CD14-positive monocyte (primary cell): ENCODE measurements around the gene XRCC5. TPM values are rescaled to one million over a fixed set of nuclear protein-coding genes. Genes with fewer than 3 reads are reported as not detected.

Experiments
- DNase-seq, 3 donors: peaks; one replicate each; pipeline ENCODE4 v3.0.0-alpha.2; 2011 to 2022
- H2AFZ ChIP-seq: 2 replicates; pipeline ENCODE4 v1.6.0; 2012; ENCODE audit warnings: mild to moderate bottlenecking, low read depth, low read length, inconsistent platforms; ENCODE audit not compliant: insufficient read depth, poor library complexity, severe bottlenecking
- H3K27ac ChIP-seq, 2 donors: 1 replicate in 1 of 2; 2 replicates in 1 of 2; pipeline ENCODE4 v1.5.1; 2012 to 2013; ENCODE audit warnings: low read length in 2 of 2, control low read depth in 1 of 2, inconsistent platforms in 1 of 2, low read depth in 1 of 2, mild to moderate bottlenecking in 1 of 2
- H3K27me3 ChIP-seq, 2 donors: one replicate each; pipeline versions ENCODE4 v1.6.0 to v1.6.1; 2011 to 2013; ENCODE audit warnings: low read length in 2 of 2; ENCODE audit not compliant: control insufficient read depth in 2 of 2, insufficient read depth in 2 of 2
- H3K36me3 ChIP-seq, 2 donors: replicated peaks in 1 of 2; 1 replicate in 1 of 2; 2 replicates in 1 of 2; pipeline versions ENCODE4 v1.5.1 to v1.6.1; 2012 to 2013; ENCODE audit warnings: low read length in 2 of 2, control low read depth in 1 of 2, inconsistent platforms in 1 of 2, mild to moderate bottlenecking in 1 of 2; ENCODE audit not compliant: insufficient read depth in 2 of 2, control insufficient read depth in 1 of 2
- H3K4me1 ChIP-seq, 2 donors: 1 replicate in 1 of 2; 2 replicates in 1 of 2; pipeline versions ENCODE4 v1.5.1 to v1.6.1; 2012 to 2013; ENCODE audit warnings: low read length in 2 of 2, control low read depth in 1 of 2, inconsistent platforms in 1 of 2, mild to moderate bottlenecking in 1 of 2, moderate library complexity in 1 of 2; ENCODE audit not compliant: insufficient read depth in 2 of 2, control insufficient read depth in 1 of 2
- H3K4me2 ChIP-seq: replicated peaks from 2 replicates; pipeline ENCODE3; 2012; ENCODE audit warnings: low read length, moderate library complexity, mild to moderate bottlenecking; ENCODE audit not compliant: poor library complexity, severe bottlenecking; ENCODE audit errors: extremely low read depth
- H3K4me3 ChIP-seq, 3 experiments: fragments of 200-600 bp in 1 of 3; sonication (generic) in 1 of 3; replicated peaks in 1 of 3; 1 replicate in 2 of 3; 2 replicates in 1 of 3; pipeline ENCODE4 v1.5.1; 2011 to 2013; ENCODE audit warnings: low read length in 3 of 3, mild to moderate bottlenecking in 3 of 3, control low read depth in 2 of 3, low read depth in 2 of 3, inconsistent platforms in 1 of 3, moderate library complexity in 1 of 3
- H3K79me2 ChIP-seq: 2 replicates; pipeline ENCODE4 v1.6.0; 2012; ENCODE audit warnings: mild to moderate bottlenecking, control low read depth, inconsistent platforms, low read length, moderate library complexity; ENCODE audit not compliant: insufficient read depth
- H3K9ac ChIP-seq: 2 replicates; pipeline ENCODE4 v1.6.0; 2017; ENCODE audit warnings: low read length, mild to moderate bottlenecking; ENCODE audit not compliant: insufficient read depth, poor library complexity, severe bottlenecking
- H3K9me3 ChIP-seq, 2 donors: replicated peaks in 1 of 2; 1 replicate in 1 of 2; 2 replicates in 1 of 2; pipeline versions ENCODE4 v1.5.1 to v1.6.1; 2012 to 2013; ENCODE audit warnings: low read length in 2 of 2, control low read depth in 1 of 2; ENCODE audit not compliant: control insufficient read depth in 1 of 2, insufficient read depth in 1 of 2
- H4K20me1 ChIP-seq: 2 replicates; pipeline ENCODE4 v1.6.0; 2012; ENCODE audit warnings: mild to moderate bottlenecking, low read length, control low read depth, moderate library complexity; ENCODE audit not compliant: insufficient read depth
- H3K27ac Mint-ChIP-seq, 7 donors: one replicate each; pipeline ENCODE4 v1.8.0; 2020; ENCODE audit warnings: mild to moderate bottlenecking in 7 of 7, mixed read lengths in 7 of 7, moderate library complexity in 6 of 7, inconsistent platforms in 2 of 7
- H3K27me3 Mint-ChIP-seq, 3 donors: one replicate each; pipeline ENCODE4 v1.8.0; 2021 to 2022; ENCODE audit warnings: low read depth in 3 of 3, mild to moderate bottlenecking in 3 of 3, mixed read lengths in 3 of 3, moderate library complexity in 3 of 3, inconsistent platforms in 1 of 3
- H3K36me3 Mint-ChIP-seq, 2 donors: one replicate each; pipeline ENCODE4 v1.8.0; 2020; ENCODE audit warnings: mixed read lengths in 2 of 2, inconsistent platforms in 1 of 2, mild to moderate bottlenecking in 1 of 2
- H3K4me1 Mint-ChIP-seq: one replicate; pipeline ENCODE4 v1.8.0; 2020; ENCODE audit warnings: mild to moderate bottlenecking, mixed read lengths
- H3K4me3 Mint-ChIP-seq, 2 donors: one replicate each; pipeline ENCODE4 v1.8.0; 2020; ENCODE audit warnings: mild to moderate bottlenecking in 2 of 2, mixed read lengths in 2 of 2, moderate library complexity in 1 of 2
- H3K9me3 Mint-ChIP-seq, 7 donors: one replicate each; pipeline ENCODE4 v1.8.0; 2020 to 2022; ENCODE audit warnings: mixed read lengths in 7 of 7, mild to moderate bottlenecking in 6 of 7, moderate library complexity in 6 of 7, inconsistent platforms in 2 of 7
- WGBS: methylation state at CpG from one replicate; pipeline ENCODE4 v1.1.5; 2013; ENCODE audit warnings: missing lambda C conversion rate; ENCODE audit not compliant: insufficient coverage; 5-methylcytosine and 5-hydroxymethylcytosine counted together
- intact Hi-C, 2 donors: fragments of 100-400 bp; cut with micrococcal nuclease; formaldehyde crosslinking; loops; one replicate each; pipeline versions ENCODE4 v1.15.0 to v1.15.1; 2023
- polyA plus RNA-seq, 3 donors: library from polyadenylated mRNA; depleted of rRNA in 1 of 3; unstranded in 2 of 3; stranded (reverse) in 1 of 3; fragments of 300-500 nt in 2 of 3; fragments of >200 nt in 1 of 3; fragmentation: Illumina TruSeq in 2 of 3; gene quantifications; 1 replicate in 2 of 3; 2 replicates in 1 of 3; pipeline ENCODE4 v1.2.3, GENCODE V29; 2012 to 2021
- TF ChIP-seq, protein P1 (sequence below): fragments of 200-600 bp; IDR thresholded peaks from one replicate; pipeline ENCODE4 v1.8.0; 2022; ENCODE audit warnings: antibody characterized with exemption, mild to moderate bottlenecking

The XRCC5 gene
- polyA plus RNA-seq, 3 donors, result 55.3 to 281 (median 258) TPM

GRCh38 chr2:216126943-216127342 lies 17.8 kb downstream of the XRCC5 start:
- H3K36me3 ChIP-seq, result peaks cover 98 to 99% of the 10 kb centered on the region in 2 donors
- intact Hi-C loops, result no loop called here
- no peak for DNase-seq
- no peaks in the 10 kb centered on the region for H3K9me3 ChIP-seq
- no peak overlapping the region for H3K27ac ChIP-seq
- Mint-ChIP-seq H3K4me1 (peaks cover 2% of the 10 kb centered on the region), H3K27me3 (no peaks in the 10 kb centered on the region), H3K4me3 (no peak overlapping the region), H3K27ac (peak overlapping the region in 1 of 7 donors; percentile 31), H3K36me3 (peaks cover 80 to 93% of the 10 kb centered on the region in 2 donors), H3K9me3 (no peaks in the 10 kb centered on the region)
- peaks cover 90% of the 10 kb centered on the region for H4K20me1 ChIP-seq
- H2AFZ ChIP-seq, result no peak overlapping the region
- TF ChIP-seq, protein P1, sequence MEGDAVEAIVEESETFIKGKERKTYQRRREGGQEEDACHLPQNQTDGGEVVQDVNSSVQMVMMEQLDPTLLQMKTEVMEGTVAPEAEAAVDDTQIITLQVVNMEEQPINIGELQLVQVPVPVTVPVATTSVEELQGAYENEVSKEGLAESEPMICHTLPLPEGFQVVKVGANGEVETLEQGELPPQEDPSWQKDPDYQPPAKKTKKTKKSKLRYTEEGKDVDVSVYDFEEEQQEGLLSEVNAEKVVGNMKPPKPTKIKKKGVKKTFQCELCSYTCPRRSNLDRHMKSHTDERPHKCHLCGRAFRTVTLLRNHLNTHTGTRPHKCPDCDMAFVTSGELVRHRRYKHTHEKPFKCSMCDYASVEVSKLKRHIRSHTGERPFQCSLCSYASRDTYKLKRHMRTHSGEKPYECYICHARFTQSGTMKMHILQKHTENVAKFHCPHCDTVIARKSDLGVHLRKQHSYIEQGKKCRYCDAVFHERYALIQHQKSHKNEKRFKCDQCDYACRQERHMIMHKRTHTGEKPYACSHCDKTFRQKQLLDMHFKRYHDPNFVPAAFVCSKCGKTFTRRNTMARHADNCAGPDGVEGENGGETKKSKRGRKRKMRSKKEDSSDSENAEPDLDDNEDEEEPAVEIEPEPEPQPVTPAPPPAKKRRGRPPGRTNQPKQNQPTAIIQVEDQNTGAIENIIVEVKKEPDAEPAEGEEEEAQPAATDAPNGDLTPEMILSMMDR, result no peak
- H3K9ac ChIP-seq, result no peak overlapping the region
- H3K27me3 ChIP-seq, result no peaks in the 10 kb centered on the region
- H3K4me1 ChIP-seq, result no peaks in the 10 kb centered on the region
- no peak overlapping the region for H3K4me2 ChIP-seq
- WGBS, result no CpG with 5 or more reads among the region's 5 CpGs
- no peak overlapping the region for H3K4me3 ChIP-seq
- peaks cover 59% of the 10 kb centered on the region for H3K79me2 ChIP-seq

GRCh38 chr2:216130346-216130971 lies 21.3 kb downstream of the XRCC5 start:
- Mint-ChIP-seq H3K27me3 (no peaks in the 10 kb centered on the region), H3K9me3 (no peaks in the 10 kb centered on the region), H3K36me3 (peaks cover 81 to 93% of the 10 kb centered on the region in 2 donors), H3K4me1 (peaks cover 2% of the 10 kb centered on the region), H3K27ac (no peak overlapping the region), H3K4me3 (no peak overlapping the region)
- H3K4me3 ChIP-seq, result no peak overlapping the region
- TF ChIP-seq, protein P1, result no peak
- H3K27me3 ChIP-seq, result no peaks in the 10 kb centered on the region
- H2AFZ ChIP-seq, result no peak overlapping the region
- no peak overlapping the region for H3K27ac ChIP-seq
- no peaks in the 10 kb centered on the region for H3K4me1 ChIP-seq
- intact Hi-C loops, result no loop called here
- no peaks in the 10 kb centered on the region for H3K9me3 ChIP-seq
- H3K79me2 ChIP-seq, result peaks cover 50% of the 10 kb centered on the region
- H3K9ac ChIP-seq, result no peak overlapping the region
- DNase-seq, result no peak
- no CpG with 5 or more reads among the region's 6 CpGs for WGBS
- no peak overlapping the region for H3K4me2 ChIP-seq
- peaks cover 98 to 99% of the 10 kb centered on the region in 2 donors for H3K36me3 ChIP-seq
- peaks cover 96% of the 10 kb centered on the region for H4K20me1 ChIP-seq
